Transverse colon (tissue), 3 donors: ENCODE results near the gene PPM1N.

Experiments used
- EP300 ChIP-seq: sonication (generic); formaldehyde crosslinking; IDR thresholded peaks from one replicate; pipeline ENCODE4 v1.6.1; 2017; ENCODE audit warnings: antibody characterized with exemption, low read depth
- POLR2A ChIP-seq: fragments of 450-650 bp; IDR thresholded peaks from one replicate; pipeline ENCODE4 v1.6.1; 2016; ENCODE audit warnings: antibody characterized with exemption, mild to moderate bottlenecking, moderate library complexity
- TF ChIP-seq, protein P1 (sequence below), 5 experiments: fragments of 200-600 bp in 3 of 5; fragments of 450-650 bp in 2 of 5; sonication (generic) in 3 of 5; IDR thresholded peaks; 1 replicate in 2 of 5; 2 replicates in 3 of 5; pipeline ENCODE4 v1.5.1; 2016 to 2017; ENCODE audit warnings: antibody characterized with exemption in 5 of 5, inconsistent platforms in 3 of 5, mild to moderate bottlenecking in 2 of 5, moderate library complexity in 1 of 5

DNA sequence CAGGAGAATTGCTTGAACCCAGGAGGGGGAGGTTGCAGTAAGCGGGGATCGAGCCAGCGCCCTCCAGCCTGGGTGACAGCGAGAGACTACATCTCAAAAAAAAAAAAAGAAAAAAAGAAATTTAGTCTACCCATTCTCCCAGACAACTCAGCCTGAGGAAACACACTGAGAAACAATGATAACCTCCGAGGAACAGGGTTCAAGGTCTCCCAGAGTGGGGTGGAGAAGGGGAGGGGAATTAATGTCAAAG lies 7.7 kb downstream of the PPM1N start:
- no peak for TF ChIP-seq EP300
- TF ChIP-seq, protein P1, sequence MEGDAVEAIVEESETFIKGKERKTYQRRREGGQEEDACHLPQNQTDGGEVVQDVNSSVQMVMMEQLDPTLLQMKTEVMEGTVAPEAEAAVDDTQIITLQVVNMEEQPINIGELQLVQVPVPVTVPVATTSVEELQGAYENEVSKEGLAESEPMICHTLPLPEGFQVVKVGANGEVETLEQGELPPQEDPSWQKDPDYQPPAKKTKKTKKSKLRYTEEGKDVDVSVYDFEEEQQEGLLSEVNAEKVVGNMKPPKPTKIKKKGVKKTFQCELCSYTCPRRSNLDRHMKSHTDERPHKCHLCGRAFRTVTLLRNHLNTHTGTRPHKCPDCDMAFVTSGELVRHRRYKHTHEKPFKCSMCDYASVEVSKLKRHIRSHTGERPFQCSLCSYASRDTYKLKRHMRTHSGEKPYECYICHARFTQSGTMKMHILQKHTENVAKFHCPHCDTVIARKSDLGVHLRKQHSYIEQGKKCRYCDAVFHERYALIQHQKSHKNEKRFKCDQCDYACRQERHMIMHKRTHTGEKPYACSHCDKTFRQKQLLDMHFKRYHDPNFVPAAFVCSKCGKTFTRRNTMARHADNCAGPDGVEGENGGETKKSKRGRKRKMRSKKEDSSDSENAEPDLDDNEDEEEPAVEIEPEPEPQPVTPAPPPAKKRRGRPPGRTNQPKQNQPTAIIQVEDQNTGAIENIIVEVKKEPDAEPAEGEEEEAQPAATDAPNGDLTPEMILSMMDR (IDR thresholded peaks at IDR 0.05), result no peak
- TF ChIP-seq POLR2A, result no peak
